Endothelial cell of umbilical vein (primary cell): Measurements from ENCODE around the gene MARK2. TPM values are rescaled to one million over a fixed set of nuclear protein-coding genes. Genes with fewer than 3 reads are reported as not detected.

Experiments used
- BruUV-seq: library from RNA; stranded (reverse); fragments of 400-500 nt; replicated peaks from 2 replicates; lab custom pipeline; 2021; lab: Mats Ljungman, UMichigan
- CTCF ChIA-PET: fragments of 300-600, 350-600 bp; sonication (Branson Sonifier 250); formaldehyde crosslinking; loops from one replicate; lab custom pipeline; 2021; ENCODE audit warnings: antibody characterized with exemption, inconsistent platforms; lab: Charles Lee
- POLR2A ChIA-PET: fragments of 300-600, 350-600 bp; sonication (Branson Sonifier 250); formaldehyde crosslinking; loops from one replicate; lab custom pipeline; 2021; ENCODE audit warnings: antibody characterized with exemption, inconsistent platforms; lab: Charles Lee
- DNase-seq: peaks from one replicate; pipeline ENCODE4 v3.0.0-alpha.2; 2011; ENCODE audit warnings: low read depth, low spot score
- FAIRE-seq: peaks from 2 replicates; lab custom pipeline; 2011; peaks lifted over from hg19 to GRCh38; lab: Jason Lieb, UNC
- H2AFZ ChIP-seq: 2 replicates; pipeline ENCODE4 v1.6.0; 2012; ENCODE audit warnings: low read depth, low read length, control low read depth, inconsistent platforms
- H3K27ac ChIP-seq: 2 replicates; pipeline ENCODE4 v1.5.1; 2011; ENCODE audit warnings: low read depth, mild to moderate bottlenecking, control low read depth, low read length, moderate library complexity; ENCODE audit not compliant: insufficient read depth
- H3K27me3 ChIP-seq, 2 experiments: 2 replicates each; pipeline versions ENCODE4 v1.6.0 to v1.6.1; 2011; ENCODE audit warnings: low read length in 2 of 2, mixed read lengths in 1 of 2; ENCODE audit not compliant: control insufficient read depth in 2 of 2, insufficient read depth in 2 of 2
- H3K36me3 ChIP-seq, 2 experiments: 2 replicates in 1 of 2; 3 replicates in 1 of 2; pipeline ENCODE4 v1.5.1; 2011; ENCODE audit warnings: low read length in 2 of 2, mild to moderate bottlenecking in 1 of 2, moderate library complexity in 1 of 2; ENCODE audit not compliant: control insufficient read depth in 2 of 2, insufficient read depth in 2 of 2; ENCODE audit errors: extremely low read depth in 1 of 2
- H3K4me1 ChIP-seq: 3 replicates; pipeline ENCODE4 v1.5.1; 2011; ENCODE audit warnings: mild to moderate bottlenecking, low read length; ENCODE audit not compliant: control insufficient read depth, insufficient read depth; ENCODE audit errors: extremely low read depth
- H3K4me2 ChIP-seq: 2 replicates; pipeline ENCODE4 v1.6.1; 2011; ENCODE audit warnings: low read length, control low read depth, mixed read lengths; ENCODE audit not compliant: insufficient read depth
- H3K4me3 ChIP-seq, 3 experiments: fragments of 200-600 bp in 1 of 3; sonication (generic), shearing (Covaris generic) in 1 of 3; replicated peaks in 1 of 3; 2 replicates each; pipeline ENCODE4 v1.5.1; 2011 to 2016; ENCODE audit warnings: control low read depth in 3 of 3, low read length in 3 of 3, mild to moderate bottlenecking in 2 of 3, inconsistent platforms in 1 of 3, low read depth in 1 of 3, moderate library complexity in 1 of 3; ENCODE audit not compliant: insufficient read depth in 1 of 3
- H3K79me2 ChIP-seq: 2 replicates; pipeline ENCODE4 v1.6.0; 2012; ENCODE audit warnings: low read length, inconsistent platforms; ENCODE audit not compliant: control insufficient read depth, insufficient read depth
- H3K9ac ChIP-seq: replicated peaks from 2 replicates; pipeline ENCODE3; 2011; ENCODE audit warnings: low read length, control low read depth; ENCODE audit not compliant: insufficient read depth; ENCODE audit errors: extremely low read depth
- H3K9me1 ChIP-seq: replicated peaks from 3 replicates; pipeline ENCODE4 v1.6.0; 2011; ENCODE audit warnings: mild to moderate bottlenecking, low read length; ENCODE audit not compliant: control insufficient read depth, insufficient read depth; ENCODE audit errors: extremely low read depth
- H3K9me3 ChIP-seq: replicated peaks from 2 replicates; pipeline ENCODE4 v1.5.1; 2012; ENCODE audit warnings: low read length, inconsistent platforms; ENCODE audit not compliant: control insufficient read depth, insufficient read depth
- H4K20me1 ChIP-seq: replicated peaks from 2 replicates; pipeline ENCODE3; 2011; ENCODE audit warnings: mild to moderate bottlenecking, low read length; ENCODE audit not compliant: control insufficient read depth, insufficient read depth; ENCODE audit errors: extremely low read depth
- CTCF ChIP-seq, 2 donors: IDR thresholded peaks; 1 replicate in 1 of 2; 2 replicates in 1 of 2; pipeline ENCODE4 v1.5.1; 2011; ENCODE audit warnings: low read length in 2 of 2, mild to moderate bottlenecking in 2 of 2, moderate library complexity in 2 of 2, control low read depth in 1 of 2, inconsistent platforms in 1 of 2, low read depth in 1 of 2; ENCODE audit not compliant: insufficient read depth in 1 of 2; ENCODE audit errors: extremely low read depth in 1 of 2
- EZH2 ChIP-seq: IDR thresholded peaks from 2 replicates; pipeline ENCODE4 v1.6.1; 2012; ENCODE audit warnings: borderline replicate concordance, low read depth, mild to moderate bottlenecking, moderate library complexity, low read length, inconsistent platforms; ENCODE audit not compliant: severe bottlenecking
- GATA2 ChIP-seq: IDR thresholded peaks from 2 replicates; pipeline ENCODE4 v1.7.0; 2011; ENCODE audit warnings: low read depth, mild to moderate bottlenecking, moderate library complexity, mixed read lengths, low read length; ENCODE audit not compliant: insufficient read length, insufficient read depth
- JUN ChIP-seq: IDR thresholded peaks from 2 replicates; pipeline ENCODE4 v1.6.1; 2011; ENCODE audit warnings: borderline replicate concordance, low read depth; ENCODE audit not compliant: insufficient read length, insufficient read depth
- MAX ChIP-seq: IDR thresholded peaks from 2 replicates; pipeline ENCODE4 v1.6.1; 2011; ENCODE audit not compliant: insufficient read depth, insufficient read length
- MYC ChIP-seq: IDR thresholded peaks from one replicate; pipeline ENCODE4 v1.6.1; 2011; ENCODE audit warnings: mild to moderate bottlenecking, low read depth, low read length
- dilution Hi-C: fragments of 300-500 bp; cut with MboI; formaldehyde crosslinking; loops from one replicate; pipeline ENCODE4 v1.15.0; 2019; ENCODE audit warnings: low sequenced_read_pairs; ENCODE audit not compliant: extremely low pct_ligation_motif_present
- intact Hi-C: fragments of 100-400 bp; cut with micrococcal nuclease; formaldehyde crosslinking; loops from one replicate; pipeline ENCODE4 v1.10.0; 2022
- polyA plus RNA-seq, 4 experiments: library from polyadenylated mRNA; depleted of rRNA in 3 of 4; stranded (reverse) in 3 of 4; unstranded in 1 of 4; fragments of >200 nt; gene quantifications; 2 replicates each; pipeline versions ENCODE4 v1.2.1 to v1.2.3, GENCODE V29; 2011 to 2012; ENCODE audit warnings: missing spikeins in 1 of 4
- total RNA-seq: library from RNA; stranded (reverse); gene quantifications from 2 replicates; pipeline ENCODE4 v1.2.3, GENCODE V29; 2021

MARK2 gene
- total and polyA plus RNA-seq, 2 donors (not counting 3 experiments of a cell fraction or from before 2014, with no cell fraction given) = 16.6 to 34.7 TPM

DNA sequence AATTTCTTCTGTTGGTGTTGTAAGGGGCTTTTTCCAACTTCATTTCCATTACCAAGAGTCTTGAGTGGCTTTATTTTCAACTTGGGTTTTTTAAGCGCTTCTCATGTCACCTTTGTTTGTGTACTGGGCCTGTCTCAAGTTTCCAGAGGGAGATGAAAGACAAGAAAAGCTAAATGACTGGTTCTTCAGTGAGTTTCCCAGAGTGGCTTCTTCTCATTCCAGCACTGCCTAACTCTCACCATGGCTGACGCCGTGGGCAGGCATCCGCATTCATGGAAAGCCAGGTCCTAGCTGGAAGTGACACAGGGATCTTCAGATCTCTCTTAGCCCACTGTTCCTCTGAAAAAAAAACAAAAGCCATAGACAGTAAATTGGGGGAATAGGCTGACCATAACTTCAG, 28.6 kb downstream of the MARK2 start:
- Histone ChIP-seq H3K27ac (no peak overlapping the region), H2AFZ (no peak overlapping the region), H3K9ac (no peak overlapping the region), H3K9me3 (no peaks in the 10 kb centered on the region), H3K79me2 (peaks cover 59% of the 10 kb centered on the region), H3K4me1 (peaks cover 16% of the 10 kb centered on the region), H3K27me3 (no peaks in the 10 kb centered on the region), H3K4me3 (no peak overlapping the region), H3K36me3 (peaks cover 0 to 2% of the 10 kb centered on the region in 2 experiments), H3K9me1 (no peaks in the 10 kb centered on the region), H4K20me1 (no peaks in the 10 kb centered on the region), H3K4me2 (no peak overlapping the region)
- DNase-seq (no peak), FAIRE-seq (no peak)
- no TSS peak for BruUV-seq
- intact Hi-C loops = no loop called here
- dilution Hi-C loops = no loop called here
- TF ChIP-seq MAX (no peak), GATA2 (no peak), MYC (no peak), EZH2 (no peak), JUN (no peak), CTCF (IDR thresholded peaks at IDR 0.05; ENCODE audit: extremely low read depth in 1 of 2, insufficient read depth in 1 of 2, low read depth in 1 of 2, low read length in 2 of 2) (no peak)
- ChIA-PET CTCF (interaction anchor here (1.6 to 1.7 kb wide), 2 partner anchors 32 to 78 kb away, joined by 3 to 4 read pairs; no protein-coding TSS in a partner anchor), POLR2A (interaction anchor here (0.6 kb wide), 1 partner anchor 38 kb away, joined by 3 read pairs; no protein-coding TSS in a partner anchor)
